T-helper 2 cell (primary cell): ENCODE results near the gene TMEM170B.
"Not testable (repeated sequence)": the region's sequence is repeated elsewhere in the genome, so short reads cannot be mapped to it uniquely, and the experiment has no call there.

Experiments
- DNase-seq, 5 experiments: peaks; one replicate each; pipeline versions ENCODE4 v3.0.0 to v3.0.0-alpha.2; 2012 to 2022

Gene TMEM170B

DNA sequence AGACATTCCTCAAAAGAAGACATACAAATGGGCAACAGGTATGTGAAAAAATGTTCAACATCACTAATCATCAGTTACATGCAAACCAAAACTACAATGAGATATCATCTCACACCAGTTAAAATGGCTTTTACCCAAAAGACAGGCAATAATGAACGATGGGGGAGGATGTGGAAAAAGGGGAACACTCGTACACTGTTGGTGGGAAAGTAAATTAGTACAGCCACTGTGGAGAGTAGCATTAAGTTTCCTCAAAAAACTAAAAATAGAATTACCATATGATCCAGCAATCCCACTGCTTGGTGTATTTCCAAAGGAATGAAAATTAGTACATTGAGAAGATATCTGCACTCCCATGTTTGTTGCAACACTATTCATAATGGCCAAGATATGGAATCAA is 8.6 kb upstream of the TMEM170B start:
- no peak for DNase-seq

DNA sequence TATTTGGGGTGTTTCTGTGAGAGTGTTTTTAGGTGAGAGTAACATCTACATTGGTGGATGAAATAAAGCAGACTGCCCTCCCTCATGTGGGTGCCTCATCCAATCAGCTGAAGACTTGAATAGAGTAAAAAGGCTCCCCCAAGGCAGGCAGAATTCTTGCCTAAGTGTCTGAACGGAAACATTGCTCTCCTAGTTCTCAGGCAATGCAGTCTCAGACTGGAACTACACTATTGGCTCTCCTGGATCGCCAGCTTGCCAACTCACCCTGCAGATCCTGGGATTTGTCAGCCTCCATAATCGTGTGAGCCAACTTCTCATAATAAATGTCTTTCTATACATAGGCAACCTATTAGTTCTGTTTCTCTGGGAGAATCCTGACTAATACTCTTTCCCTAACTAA is 5.5 kb upstream of the TMEM170B start:
- no peak for DNase-seq

DNA sequence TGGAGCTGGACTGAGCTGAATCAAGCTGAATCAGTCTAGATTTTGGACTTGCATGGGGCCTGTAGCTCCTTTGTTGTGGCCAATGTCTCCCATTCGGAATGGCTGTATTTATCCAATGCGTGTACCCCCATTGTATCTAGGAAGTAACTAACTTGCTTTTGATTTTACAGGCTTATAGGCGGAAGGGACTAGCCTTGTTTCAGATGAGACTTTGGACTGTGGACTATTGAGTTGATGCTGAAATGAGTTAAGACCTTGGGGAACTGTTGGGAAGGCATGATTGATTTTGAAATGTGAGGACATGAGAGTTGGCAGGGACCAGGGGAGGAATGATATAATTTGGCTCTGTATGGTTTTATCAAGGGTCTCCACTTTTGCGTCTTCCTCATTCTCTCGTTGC is 3.0 kb upstream of the TMEM170B start:
- DNase-seq: no peak

DNA sequence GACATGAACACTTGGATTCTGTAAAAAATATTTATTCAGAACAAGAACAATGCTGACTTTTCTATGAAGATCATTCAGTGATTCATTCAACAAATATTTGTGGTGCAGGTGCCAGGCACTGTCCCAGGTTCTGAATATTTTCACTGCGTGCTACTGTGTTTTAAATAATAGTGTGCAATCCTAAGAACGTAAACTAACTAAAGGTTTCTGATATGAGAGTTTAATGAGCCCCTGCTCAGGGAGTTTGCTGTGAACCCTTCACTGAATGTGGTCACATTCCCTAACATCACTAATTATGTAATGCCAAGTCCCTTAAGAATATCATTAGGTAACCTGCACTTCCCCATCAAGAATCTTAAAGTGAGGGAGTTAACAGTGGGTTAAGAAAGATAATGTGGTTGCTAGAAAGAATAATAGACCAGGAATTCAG is 1.7 kb upstream of the TMEM170B start:
- DNase-seq: peak in 1 of 5 experiments; percentile 39

DNA sequence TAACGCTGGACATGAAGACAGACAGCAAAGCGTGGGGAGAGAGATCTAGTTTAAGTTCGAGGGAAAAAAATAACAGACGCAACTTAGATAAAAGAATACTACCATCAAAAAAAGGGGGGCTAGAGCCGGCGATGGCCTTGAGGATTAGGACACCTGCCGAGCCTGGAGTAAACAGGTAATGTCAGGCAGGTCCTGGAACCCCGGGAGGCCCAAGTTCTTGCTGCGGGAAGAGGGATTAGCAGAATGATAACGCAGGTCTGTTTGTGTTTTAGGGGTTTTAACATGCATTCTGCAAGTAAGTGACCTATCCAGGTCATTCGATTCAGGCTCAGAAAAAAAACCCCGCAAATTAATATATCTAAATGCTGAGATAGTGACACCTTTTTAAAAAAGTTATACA is 754 bp upstream of the TMEM170B start:
- no peak for DNase-seq

DNA sequence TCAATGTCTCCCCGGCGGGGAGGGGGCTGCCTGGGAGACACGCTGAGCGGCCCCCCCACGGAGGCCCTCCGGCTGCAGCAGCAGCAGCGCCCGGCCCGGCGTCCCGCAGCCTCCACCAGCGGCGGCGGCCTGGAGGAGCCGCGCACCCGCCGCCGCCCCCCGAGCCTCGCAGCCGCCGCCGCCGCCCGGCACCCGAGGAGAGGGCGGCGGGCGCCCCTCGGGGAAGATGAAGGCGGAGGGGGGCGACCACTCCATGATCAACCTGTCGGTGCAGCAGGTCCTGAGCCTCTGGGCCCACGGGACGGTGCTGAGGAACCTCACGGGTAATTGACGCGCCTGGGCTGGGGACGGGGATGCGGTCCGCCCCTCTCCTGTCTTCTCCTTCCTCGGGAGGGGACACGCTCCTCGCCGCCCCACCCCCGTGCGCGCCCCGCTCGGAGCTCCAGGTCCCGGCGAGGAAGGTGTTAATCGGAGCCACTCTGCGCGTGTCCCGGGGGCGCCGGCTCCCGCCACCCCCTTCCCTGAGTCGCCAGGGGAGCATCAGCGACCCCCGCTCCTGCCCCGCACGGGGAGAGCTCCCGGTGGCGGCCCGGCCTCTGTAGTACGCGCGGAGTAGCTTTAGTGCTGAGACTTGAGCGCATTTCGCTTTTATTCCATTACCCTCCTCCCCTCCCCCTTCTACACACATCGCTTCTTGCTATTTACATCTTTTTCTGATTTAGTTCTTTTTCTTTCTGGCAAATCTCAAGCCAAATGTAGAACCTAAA is 686 bp downstream of the TMEM170B start:
- DNase-seq: peak in 4 of 5 experiments; percentile 8 to 40 (median 10)

DNA sequence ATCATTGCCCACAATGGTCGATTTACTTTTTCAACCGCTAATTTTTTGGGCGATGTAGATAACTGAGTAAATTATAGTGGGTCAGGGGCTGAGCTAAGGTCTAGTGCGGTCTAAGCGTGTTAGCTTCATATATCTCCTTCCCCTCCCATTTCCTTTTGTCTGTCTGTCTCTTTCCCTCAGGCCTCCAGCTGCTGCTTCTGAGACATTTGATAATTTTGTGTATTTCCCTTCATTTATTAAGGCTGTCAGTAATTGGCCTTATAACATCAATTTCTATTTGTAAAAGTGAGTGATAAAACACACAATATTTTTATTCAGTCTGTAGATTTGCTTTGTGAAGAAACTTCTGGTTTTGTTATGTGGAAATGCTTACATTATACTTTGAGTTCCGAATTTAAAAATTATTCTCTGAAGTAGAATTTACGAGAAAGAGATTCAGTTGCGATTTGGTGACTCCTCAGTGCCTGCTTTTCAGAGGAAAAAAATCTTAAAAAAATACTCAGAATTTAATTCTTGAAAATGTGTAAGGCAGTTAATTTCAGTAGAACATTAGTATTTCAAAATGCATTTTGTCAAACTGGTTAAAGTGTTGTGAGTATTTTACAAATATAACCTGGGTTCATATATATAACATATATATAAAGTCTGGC is 1.4 kb downstream of the TMEM170B start:
- no peak for DNase-seq

DNA sequence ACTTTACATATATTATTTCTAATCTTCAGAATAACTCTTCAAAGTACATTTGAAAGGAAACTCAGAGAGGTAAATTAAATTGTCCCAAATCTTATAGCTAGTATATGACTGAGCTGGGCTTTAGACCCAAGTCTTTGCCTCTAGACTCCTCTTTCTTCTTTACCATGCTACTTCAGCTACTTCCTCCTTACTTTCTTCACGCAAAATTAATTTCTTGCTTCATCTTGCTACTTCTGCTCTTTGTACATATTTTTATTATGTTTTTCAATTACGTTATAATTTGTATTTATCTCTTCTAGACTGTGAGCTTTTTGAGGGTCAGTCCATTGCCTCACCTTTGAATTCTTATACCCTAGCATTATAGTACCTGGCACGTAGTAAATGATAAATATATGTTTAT is 5.3 kb downstream of the TMEM170B start:
- DNase-seq: no peak

DNA sequence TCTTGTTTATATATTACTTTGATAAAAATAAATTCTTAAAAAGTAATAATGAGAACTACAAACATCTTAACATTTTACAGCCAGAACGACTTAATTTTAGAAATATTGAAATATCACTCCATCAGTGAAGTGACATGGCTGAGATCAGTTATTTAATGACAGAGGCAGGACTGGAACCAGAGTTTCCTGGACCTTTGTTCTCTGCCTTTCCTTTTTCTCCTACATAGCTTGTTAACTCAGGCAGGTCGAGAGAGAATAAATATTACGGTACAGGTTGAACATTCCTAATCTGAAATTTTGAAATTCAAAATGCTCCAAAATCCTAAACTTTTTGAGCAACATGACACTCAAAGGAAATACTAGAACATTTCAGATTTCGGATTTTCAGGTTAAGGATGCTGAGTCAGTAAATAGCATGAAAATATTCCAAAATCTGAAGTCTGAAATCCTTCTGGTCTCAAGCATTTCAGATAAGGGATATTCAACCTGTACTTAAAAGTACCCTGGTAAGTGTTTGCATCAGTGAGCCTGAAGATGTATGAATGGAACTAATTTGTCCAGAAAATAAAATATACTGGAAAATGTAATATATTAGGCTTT is 6.5 kb downstream of the TMEM170B start:
- no peak for DNase-seq

DNA sequence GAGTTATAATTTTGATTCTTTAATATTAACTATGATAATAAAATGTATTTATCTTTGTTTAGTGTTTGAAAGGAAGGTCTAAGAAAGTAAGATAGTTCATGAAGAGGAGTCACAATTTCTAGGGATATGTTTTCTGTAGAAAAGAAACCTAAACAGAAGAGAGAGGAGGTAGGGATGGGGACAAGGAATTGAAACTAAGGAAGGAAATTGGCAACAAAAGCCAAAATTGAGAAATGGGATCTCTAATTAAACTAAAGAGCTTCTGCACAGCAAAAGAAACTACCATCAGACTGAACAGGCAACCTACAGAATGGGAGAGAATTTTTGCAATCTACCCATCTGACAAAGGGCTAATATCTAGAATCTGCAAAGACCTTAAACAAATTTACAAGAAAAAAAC is 10.3 kb downstream of the TMEM170B start:
- not testable (repeated sequence) for DNase-seq

DNA sequence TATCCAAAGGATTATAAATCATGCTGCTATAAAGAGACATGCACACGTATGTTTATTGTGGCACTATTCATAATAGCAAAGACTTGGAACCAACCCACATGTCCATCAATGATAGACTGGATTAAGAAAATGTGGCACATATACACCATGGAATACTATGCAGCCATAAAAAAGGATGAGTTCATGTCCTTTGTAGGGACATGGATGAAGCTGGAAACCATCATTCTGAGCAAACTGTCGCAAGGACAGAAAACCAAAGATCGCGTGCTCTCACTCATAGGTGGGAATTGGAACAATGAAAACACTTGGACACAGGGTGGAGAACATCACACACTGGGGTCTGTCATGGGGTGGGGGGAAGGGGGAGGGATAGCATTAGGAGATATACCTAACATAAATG is 11.0 kb downstream of the TMEM170B start:
- DNase-seq: not testable (repeated sequence)

DNA sequence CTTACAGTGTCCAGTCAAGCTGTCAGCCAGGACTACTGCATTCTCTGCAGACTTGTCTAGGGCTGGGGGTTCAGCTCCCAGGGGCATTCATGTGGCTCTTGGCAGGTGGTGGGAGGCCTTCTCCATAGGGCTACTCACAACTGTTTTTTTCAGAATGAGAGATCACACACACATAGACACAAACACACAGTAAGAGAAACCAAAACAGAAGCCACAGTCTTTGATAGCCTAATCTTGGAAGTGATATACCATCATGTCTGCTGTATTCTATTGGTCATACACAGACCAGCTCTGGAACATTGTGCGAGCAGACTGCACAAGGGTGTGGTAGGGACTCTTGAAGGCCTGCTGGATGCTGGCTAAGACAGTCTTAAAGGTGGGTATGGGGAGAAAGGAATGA is 13.5 kb downstream of the TMEM170B start:
- peak in 1 of 5 experiments; percentile 20 for DNase-seq

DNA sequence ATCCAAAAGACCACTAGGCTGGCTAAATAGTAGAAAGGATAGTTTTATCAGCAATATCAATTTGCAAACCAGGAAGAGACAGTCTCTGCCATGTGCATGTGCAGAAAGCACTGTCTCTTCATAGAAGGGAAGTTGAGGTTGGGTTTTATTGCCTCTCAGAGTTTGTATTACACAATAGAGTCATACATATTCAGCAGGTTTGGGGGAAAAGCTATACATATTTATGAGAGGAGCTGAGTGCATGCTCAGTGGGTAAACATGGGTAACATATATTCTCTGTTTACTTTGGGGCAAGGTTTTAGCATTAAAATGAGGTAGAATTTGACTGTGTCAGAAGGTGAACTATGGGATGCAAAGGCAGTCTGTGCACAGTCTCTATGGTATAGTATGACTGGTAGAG is 14.9 kb downstream of the TMEM170B start:
- DNase-seq: peak in 1 of 5 experiments; percentile 34

DNA sequence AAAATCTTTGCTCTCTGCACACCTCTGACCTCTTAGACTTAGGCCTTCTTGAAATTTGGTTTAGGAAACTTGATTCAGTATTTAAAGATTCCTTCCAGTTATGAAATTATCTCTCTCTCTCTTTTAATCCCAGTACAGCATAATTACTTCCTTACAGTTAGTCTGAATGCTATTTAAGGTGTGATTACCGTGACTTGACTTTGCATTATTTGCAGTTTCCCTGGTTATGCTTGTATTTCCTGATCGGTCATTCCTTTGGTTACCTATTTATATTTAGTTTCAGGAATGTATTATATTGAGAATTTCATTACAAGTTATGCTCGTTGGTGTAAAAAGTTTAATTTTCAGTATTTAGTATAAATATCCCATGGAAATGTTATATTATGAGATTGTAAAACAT is 16.3 kb downstream of the TMEM170B start:
- no peak for DNase-seq

DNA sequence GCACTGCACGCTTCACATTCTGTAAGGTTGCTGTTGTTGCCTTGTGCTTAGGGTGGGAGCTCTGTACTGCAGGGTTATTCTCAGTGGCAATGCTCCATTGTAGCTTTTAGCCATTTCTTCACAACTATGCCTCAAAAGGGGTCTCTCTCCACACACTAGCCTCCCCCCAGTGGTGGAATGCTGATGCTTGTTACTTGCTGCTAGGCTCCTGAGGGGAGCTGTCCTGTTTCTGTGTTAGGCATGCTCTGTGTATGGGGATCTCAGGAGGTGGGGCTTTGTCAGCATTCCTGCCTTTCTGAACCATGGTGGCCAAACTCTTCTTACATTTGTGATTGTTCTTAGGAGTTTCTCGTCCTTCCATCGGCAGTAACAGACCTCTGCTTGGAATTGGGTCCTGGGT is 18.8 kb downstream of the TMEM170B start:
- no peak for DNase-seq

DNA sequence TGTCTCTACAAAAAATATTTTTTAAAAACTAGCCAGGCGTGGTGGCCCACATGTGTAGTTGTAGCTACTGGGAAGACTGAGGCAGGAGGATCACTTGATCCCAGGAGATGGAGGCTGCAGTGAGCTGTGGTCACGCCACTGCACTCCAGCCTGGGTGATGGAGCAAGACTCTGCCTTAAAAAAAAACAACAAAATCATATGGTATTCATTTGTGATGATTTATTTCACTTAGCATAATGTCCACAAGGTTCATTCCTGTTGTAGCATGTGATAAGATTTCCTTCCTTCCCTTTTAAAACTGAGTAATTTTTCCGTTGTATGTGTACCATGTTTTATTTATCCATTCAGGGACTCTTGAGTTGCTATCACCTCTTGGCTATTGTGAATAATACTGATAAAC is 26.2 kb downstream of the TMEM170B start:
- DNase-seq: no peak

DNA sequence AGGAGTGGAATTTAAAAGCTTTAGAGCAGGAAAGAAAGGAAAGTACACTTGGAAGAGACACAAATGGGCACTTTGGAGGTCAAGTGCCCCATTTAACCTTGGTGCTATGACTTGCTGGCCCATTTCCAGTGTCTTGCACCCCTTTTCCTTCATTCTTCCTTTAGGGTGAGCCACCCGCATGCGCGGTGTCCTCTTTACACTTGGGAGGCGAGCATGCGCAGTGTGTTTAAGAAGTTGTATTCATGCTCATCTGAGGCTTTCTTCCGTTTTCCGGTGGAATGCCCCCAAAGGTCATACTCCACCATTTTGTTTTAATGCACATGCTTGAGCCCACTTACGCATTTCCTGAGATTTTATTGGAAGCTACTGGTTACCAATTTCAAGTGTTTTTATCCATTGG is 29.1 kb downstream of the TMEM170B start:
- DNase-seq: no peak

DNA sequence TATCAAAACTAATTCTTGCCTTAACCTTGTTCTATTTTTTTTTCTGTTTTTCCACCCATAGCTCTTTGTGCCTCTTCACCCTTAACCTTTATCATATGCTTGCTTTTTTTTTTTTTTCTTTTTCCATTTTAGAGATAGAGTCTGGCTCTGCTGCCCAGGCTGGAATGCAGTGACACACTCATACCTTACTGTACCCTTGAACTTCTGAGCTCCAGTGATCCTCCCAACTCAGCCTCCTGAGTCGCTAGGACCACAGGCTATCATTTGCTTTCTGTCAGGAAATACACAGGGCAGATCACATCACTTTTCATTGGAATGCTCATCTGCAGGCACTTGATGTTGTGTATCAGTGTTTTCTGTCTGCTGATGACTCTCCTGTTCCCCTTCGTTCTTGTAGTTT is 33.5 kb downstream of the TMEM170B start:
- no peak for DNase-seq

DNA sequence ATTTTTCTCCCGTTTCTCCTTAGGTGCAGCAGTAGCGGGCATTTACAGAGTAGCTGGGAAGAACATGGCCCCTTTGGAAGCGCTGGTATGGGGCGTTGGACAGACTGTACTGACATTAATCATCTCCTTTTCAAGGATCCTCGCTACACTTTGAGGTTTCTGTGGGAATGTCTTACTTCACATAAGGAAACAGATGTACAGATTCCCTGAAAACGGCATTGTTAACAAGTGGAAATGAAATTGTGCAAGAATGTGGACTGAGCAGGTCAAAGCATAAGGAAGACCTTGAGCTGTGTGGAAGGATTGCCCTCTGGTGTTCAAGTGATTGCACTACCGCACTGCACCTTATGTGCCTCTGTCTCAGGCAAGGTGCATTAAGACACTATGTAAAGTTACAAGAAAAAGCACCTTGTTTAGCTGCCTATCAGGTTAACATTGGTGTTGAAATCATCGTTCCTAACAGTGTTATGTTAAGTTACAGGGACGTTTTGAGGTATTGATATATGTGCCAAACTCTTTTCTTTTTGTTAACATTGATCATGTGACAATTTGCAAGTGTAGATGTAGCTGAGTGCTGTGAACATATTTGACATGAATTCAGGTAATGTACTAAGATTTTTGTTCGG is 38.0 kb downstream of the TMEM170B start:
- DNase-seq: peak in 4 of 5 experiments; percentile 9 to 74 (median 12)

DNA sequence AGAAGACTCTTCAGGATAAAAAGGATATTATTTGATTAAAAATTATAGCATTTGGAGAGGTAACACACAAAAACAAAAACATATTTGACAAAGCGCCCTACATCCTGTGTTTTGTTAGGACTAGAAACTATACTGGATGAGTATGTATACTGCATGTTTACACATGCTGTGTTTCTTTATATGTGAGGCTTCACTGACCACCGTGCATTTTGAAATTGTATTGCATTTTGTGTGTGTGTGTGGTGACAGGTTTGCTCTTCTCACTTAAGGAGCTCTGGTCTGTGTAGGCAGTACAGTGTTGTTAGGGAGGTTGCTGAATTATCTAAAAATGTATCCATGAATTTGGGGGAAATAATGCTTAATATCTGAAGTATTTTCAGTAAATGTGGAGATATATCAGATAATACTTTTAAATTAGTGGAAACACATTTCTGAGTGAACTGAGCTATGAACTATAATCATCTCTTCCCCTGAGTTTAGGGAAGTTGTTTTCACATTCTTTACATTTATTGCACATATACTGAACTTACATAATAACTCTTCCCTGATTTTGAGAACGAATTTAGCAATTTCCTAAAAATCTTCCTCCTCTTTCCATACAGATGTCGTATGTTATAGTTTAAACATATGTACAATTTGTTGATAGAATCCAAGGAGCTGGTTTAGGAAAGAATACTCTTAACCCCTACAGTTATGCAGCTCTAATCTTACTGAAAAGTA is 43.3 kb downstream of the TMEM170B start:
- DNase-seq: no peak

DNA sequence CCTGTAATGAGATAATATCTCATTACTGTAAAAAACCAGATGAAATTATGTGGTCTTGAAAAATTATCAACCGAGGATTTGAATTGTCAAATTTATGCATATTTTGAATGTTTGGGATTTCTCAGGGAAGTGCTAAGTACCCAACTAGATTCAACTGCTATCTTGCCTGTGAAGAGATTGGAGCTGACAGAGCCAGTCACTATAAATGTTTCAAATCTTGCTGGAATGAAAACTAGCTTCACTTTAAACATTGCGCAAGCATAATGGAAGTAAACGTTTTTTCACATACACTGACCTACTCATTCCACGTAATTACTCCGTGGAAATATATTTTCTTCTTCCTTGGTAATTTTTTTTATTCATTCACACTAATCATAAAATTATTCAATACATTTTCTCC is 46.7 kb downstream of the TMEM170B start:
- no peak for DNase-seq

DNA sequence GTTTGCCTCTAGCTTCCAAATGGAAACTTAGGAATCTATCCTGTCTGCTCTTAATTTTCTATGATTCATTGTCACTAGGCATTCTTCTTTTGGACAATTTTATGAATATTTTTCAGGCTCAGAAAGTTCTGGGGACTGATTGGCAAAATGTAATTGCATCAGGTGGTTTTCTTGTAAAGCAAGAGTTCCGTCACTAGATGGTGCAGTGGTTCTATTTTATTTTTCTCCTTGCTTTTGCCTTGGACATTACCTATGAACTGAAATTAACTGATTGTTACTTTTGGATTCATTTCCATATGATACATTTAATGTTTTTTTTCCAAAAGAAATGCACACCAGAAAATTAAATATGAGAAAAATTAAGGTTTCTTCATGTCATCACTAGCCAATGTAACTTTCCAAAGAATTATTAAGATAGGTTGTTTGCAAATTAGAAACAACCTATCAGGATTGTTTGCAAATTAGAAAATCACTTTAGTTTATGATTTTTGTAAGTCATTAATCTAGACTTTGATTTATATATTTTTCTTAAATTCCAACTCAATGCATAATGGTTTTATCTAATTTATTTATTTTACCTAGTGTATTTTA is 48.0 kb downstream of the TMEM170B start:
- DNase-seq: peak in 1 of 5 experiments; percentile 35
